GM23338 (cell line): ENCODE data around the gene AFF3.

Experiments
- CREB1 ChIP-seq: fragments of 250-450 bp; sonication (Bioruptor Pico); IDR thresholded peaks from 2 replicates; pipeline ENCODE4 v1.5.0; 2020; ENCODE audit warnings: low read depth, mild to moderate bottlenecking, moderate library complexity
- CTCF ChIP-seq, 2 experiments: fragments of 200-600 bp in 1 of 2; sonication (generic) in 1 of 2; conservative IDR thresholded peaks; 2 replicates each; pipeline versions ENCODE4 v1.5.1 to v1.6.1; 2016 to 2017; ENCODE audit warnings: antibody characterized with exemption in 2 of 2, low read depth in 2 of 2, mild to moderate bottlenecking in 2 of 2, moderate library complexity in 1 of 2
- EZH2phosphoT487 ChIP-seq: fragments of 200-600 bp; sonication (generic); IDR thresholded peaks from one replicate; pipeline ENCODE4 v1.8.1; 2018; ENCODE audit warnings: antibody characterized with exemption; ENCODE audit not compliant: unreplicated experiment
- POLR2AphosphoS5 ChIP-seq: IDR thresholded peaks from 2 replicates; pipeline ENCODE4 v1.6.1; 2016; ENCODE audit warnings: antibody characterized with exemption, low read depth
- STAT1 ChIP-seq: IDR thresholded peaks from one replicate; pipeline ENCODE4 v1.6.1; 2016; ENCODE audit warnings: antibody characterized with exemption; ENCODE audit not compliant: unreplicated experiment

- TF ChIP-seq CTCF (conservative IDR thresholded peaks at IDR 0.05; ENCODE audit: low read depth in 2 of 2) (no peak), CREB1 (no peak), STAT1 (no peak), EZH2phosphoT487 (no peak), POLR2AphosphoS5 (no peak)
Measured at GRCh38 chr2:99621774-99622173, 520.6 kb downstream of the AFF3 start.
